IPS-18c (cell line): Measurements from ENCODE around the gene CLEC19A.

Experiments used
- H3K4me3 ChIP-seq: 2 replicates; pipeline ENCODE4 v1.7.0; 2013; ENCODE audit warnings: low read depth, mild to moderate bottlenecking, low read length, moderate library complexity; ENCODE audit not compliant: insufficient read depth
- H3K9me3 ChIP-seq: one replicate; pipeline ENCODE4 v1.6.1; 2013; ENCODE audit warnings: mild to moderate bottlenecking, low read length, moderate library complexity; ENCODE audit not compliant: control insufficient read depth, insufficient read depth

The CLEC19A gene

DNA sequence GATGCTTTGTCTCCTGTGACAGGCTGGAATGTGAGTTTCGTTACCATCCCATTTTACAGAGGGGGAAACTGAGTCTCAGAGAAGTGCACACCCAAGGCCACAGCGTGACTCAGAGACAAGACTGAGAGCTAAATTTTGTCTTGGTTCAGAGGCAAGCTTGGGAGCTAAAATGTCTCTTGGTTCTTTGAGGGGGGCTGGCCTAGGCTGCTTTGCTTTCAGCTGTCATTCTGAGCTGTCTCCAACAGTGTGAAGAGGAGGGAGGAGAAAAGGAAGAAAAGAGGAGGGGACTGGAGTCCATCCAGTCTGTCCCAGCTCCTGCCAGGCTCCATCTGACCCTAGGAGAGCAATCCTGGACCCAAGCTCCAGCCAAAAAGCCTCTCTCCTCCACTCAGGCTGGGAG lies at the start of gene CLEC19A:
Gene CLEC19A (plus strand): TSS at position 301 of the 400 bp plus-strand sequence. CDS start 121 bp downstream, outside the sequence.
- Histone ChIP-seq H3K9me3 (no peaks in the 10 kb centered on the region), H3K4me3 (no peak within 1 kb of the TSS)

DNA sequence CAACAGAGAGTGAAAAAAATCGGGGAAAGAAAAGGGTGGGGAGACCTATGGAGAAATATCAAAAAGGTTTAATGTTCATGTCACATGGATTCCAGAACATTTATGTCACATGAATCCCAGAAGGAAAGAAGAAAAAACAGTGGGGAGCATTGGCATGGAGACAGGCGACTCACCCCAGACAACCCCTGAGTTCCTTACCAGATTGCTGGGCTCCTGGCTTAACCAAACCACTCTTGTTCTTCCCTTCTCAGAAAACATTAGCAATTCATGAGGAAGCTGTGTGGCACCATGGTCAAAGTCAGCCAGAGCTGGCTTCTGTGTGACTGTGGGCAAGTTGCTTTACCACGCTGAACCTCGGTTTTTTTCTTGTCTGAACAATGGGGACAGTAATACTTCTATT lies 49.6 kb upstream of the CLEC19A start:
- Histone ChIP-seq H3K4me3 (no peak overlapping the region), H3K9me3 (no peaks in the 10 kb centered on the region)

DNA sequence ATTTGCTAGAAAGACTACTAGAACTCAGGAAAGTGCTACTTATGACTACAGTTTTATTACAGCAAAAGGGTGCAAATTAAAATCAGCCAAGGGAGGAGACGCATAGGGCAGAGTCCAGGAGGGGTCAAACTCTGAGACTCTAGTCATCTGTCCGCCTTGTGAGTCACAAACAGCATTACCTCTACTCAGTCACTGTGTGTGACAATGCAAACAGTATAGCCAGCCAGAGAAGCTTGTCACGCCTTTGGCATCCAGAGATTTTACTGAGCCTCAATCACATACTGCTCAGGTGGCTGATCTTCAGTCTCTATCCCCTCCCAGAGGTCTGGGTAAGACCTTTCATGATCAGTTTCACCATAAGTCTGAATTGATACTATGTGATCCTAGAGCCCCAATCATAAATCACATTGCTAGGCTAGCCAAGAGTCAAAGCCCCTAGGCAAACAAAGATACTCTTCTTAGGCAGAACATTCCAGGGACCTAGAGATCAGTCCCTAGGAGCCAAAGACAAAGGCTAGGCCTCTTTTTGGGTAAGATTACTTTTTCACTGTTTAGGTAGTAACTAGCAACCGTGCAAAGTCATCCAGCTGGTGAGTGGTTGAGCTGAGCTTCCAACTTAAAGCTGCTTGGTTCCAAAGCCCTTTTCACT lies 48.8 kb upstream of the CLEC19A start:
- Histone ChIP-seq H3K4me3 (no peak overlapping the region), H3K9me3 (no peaks in the 10 kb centered on the region)

DNA sequence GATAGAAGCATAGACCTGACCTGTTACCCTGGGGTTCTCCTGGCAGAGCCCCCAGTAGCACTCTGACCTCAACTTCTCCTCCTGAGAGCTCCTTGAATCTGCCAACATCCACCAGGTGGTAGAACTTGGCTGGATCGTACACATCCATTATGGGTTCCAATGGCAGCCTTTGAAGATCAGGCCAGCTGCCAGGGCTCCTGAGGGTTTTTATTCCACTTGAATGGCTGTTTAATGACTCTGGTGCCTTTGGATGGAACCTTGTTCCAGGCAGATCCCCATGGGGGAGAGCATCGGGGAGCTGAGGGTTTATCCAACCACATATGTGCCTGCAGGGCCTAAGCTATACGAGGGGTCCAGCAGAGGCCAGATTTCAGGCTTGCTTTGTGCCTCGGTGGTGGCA lies 47.1 kb upstream of the CLEC19A start:
- H3K9me3 ChIP-seq: no peaks in the 10 kb centered on the region
- no peak overlapping the region for H3K4me3 ChIP-seq

DNA sequence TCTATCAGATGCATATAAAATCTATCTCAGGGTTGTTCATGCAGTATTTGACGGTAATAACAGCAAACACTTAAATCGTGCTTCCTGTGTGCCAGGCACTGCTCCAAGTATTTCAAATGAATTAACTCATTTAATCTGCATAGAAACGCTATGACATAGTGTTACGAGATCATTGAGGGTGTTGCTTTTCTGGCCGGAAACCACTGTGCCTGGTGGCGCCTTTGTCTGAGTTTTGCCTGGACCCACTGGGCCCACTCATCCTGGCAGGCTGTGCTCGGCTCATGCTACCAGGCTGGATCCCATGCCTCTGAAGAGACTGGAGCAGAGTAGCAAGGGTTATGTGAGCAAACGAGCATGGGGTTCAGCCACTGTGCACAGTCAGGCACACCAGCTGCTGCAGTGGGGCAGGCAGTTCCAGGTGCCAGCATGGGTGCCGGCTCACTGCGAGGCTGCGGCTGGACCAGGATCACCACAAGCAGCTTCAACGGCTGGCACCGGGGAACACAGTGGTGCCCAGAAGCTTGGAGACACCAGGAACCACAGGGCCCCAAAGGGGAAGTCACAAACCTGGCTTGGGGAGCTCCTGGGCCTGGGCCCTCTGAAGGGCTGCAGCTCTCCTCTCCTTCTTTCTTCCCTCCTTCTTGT lies 45.9 kb upstream of the CLEC19A start:
- no peaks in the 10 kb centered on the region for H3K9me3 ChIP-seq
- H3K4me3 ChIP-seq: no peak overlapping the region

DNA sequence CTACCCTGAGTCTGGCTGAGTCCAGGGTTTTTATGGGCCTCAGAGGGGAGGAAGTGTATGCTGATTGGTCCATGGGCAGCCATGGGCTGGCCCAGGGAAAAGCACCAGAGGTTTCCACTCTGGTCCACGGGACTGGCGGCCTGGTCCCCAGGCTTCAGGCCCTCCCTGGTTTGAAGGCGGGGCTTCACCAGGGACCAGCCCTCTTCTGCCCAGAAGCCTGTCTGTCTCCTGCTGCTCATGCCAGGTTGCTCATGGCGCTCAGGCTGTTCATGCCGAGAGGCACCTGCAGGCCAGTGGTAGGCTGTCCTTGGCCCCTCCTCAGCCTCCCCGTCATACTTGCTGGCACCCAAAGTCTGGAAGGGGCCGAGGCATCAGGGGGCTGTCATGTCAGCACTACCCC lies 45.0 kb upstream of the CLEC19A start:
- Histone ChIP-seq H3K4me3 (no peak overlapping the region), H3K9me3 (no peaks in the 10 kb centered on the region)

DNA sequence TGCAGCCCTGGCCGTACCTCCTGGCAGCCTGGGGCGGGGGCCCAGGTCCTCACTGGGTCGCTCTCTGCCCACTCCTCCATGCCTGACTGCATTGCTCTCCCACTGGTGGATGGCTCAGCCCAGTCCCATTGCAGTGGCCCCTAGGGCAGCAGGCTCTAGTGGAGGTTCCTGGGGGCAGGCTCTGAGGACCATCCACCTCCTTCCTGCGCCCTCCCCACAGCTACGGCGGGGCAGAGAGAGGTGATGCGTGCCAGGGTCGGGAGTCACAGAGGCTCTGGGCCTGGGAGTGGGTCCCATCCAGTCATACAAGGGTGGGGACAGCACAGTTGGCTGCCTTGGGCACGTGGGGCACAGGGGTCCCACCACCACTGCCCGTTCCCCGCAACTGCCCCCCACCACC lies 44.0 kb upstream of the CLEC19A start:
- H3K4me3 ChIP-seq: no peak overlapping the region
- H3K9me3 ChIP-seq: no peaks in the 10 kb centered on the region

DNA sequence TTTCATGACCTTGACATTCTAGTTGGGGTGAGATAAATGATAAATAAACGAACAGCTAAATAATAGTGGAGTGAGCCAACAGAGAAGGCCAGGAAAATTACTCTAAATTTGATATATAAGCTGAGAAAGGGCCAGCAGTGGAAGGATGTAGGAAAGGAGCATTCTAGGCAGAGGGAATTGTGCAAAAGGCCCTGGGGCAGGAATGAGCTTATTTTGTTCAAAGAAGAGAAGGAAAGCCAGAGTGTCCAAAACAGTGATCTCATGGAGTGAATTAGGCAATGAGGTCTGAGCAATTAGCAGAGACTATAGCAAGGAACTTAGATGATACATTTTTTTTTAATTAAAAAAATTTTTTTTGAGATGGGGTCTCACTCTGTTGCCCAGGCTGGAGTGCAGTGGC lies 43.3 kb upstream of the CLEC19A start:
- H3K9me3 ChIP-seq: no peaks in the 10 kb centered on the region
- no peak overlapping the region for H3K4me3 ChIP-seq

DNA sequence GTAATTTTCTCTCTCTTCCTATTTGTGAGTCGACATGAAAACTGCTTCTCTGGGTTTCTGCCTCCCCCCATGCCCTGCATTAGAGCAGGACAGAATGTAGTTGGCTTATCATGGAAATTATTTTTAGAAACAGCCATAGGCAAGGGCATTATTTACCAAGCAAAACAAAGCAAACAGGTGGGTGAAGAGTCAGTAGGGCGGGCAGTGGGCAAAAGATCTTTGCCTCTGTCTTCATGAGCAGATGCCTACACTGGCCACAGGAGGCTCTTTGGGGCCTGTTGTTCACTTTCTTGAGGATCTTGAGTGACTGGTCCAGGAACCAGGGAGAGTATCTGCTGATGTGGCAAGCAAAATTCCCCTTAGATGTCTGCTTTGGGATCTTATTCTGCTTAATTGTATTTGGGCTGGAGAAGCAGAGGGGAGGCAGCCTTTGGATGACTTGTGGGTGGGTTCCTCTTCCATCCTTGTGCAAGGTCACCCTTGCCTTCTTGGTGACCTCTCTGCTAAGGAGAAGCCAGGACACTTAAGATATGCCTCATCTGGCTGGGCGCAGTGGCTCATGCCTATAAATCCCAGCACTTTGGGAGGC lies 42.5 kb upstream of the CLEC19A start:
- H3K4me3 ChIP-seq: no peak overlapping the region

DNA sequence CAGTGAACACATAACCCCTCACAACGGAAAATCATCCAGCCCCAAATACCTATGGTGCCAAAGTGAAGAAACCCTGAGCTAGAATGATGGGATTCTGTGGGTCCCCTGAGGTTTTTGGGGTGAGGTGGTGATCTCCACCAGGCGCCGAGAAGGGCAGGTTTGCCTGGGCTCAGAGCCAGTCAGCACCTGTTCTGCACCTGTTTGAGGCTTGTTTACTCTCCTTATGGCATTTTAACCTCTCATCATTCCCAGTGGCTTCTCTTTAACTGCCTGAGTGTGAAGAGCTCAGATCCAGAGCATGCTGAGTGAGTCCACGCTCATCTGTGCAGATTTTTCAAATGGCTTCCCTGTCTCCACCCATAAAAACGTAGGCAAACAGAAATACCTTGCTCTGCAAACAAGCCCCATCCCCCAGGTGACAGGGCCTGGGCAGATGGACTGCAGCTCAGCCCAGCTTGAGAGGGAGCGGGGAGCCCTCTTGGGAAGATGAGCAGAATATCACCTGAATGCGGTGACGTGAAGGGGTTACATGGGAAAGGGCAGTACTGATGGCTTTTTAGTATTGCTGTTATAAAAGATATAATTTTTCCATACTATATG lies 40.1 kb upstream of the CLEC19A start:
- no peaks in the 10 kb centered on the region for H3K9me3 ChIP-seq
- H3K4me3 ChIP-seq: no peak overlapping the region

More for the DNA sequence above, 42.5 kb upstream of the CLEC19A start:
- no peaks in the 10 kb centered on the region for H3K9me3 ChIP-seq

DNA sequence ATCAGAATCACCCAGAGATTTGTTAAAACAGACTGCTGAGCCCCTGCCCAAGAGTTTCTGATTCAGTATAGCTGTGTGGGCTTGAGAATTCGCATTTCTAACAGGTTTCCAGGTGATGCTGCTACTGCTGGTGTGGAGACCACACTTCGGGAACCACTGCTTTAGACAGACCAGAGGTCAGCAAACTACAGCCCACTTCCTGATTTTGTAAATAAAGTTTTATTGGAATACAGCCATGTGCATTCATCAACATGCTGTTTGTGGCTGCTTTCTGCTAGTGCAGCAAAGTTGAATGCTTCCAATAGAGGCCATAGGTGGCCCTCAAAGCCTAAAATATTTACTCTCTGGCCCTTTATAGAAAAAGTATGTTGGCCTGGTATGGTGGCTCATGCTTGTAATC lies 32.6 kb upstream of the CLEC19A start:
- Histone ChIP-seq H3K9me3 (no peaks in the 10 kb centered on the region), H3K4me3 (no peak overlapping the region)

DNA sequence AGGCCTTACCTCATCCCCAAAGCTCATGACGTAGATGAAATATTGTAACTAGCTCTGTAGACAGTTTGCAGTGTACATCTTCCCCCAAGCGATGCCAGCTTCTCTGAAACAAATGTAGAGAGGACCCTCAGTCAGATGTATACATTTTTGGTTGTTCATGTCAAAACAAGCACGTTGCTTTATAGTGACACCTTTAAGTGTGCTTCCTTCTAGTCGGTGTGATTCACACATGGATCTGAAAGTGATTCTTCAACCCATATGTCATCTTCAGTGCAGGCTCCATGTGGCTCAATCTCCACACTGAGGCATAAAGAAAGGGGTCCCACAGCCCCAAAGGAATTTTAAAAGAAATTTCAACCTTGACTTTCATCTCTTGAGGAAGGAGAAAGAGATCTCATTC lies 30.9 kb upstream of the CLEC19A start:
- Histone ChIP-seq H3K9me3 (no peaks in the 10 kb centered on the region), H3K4me3 (no peak overlapping the region)

DNA sequence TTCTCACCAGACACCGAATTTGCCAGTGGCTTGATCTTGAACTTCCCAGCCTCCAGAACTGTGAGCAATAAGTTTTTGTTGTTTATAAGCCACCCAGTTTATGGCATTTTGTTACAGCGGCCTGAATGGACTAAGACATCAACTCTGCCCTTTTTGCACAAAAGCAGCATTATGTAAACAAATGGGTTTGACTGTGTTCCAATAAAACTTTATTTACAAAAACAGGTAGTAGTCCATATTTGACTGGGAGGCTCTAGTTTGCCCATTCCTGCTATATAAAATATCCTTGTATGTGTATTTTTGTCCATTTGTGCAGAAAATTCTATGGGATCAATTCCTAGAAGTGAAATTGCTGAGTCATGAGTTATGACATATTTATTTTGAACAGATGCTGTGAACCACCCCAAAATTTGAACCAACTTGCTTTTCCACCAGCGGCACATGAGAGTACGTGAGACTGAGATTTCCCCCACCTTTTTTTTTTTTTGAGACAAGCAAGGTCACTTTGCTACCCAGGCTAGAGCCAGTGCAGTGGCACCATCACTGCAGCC lies 21.3 kb upstream of the CLEC19A start:
- H3K4me3 ChIP-seq: no peak overlapping the region
- H3K9me3 ChIP-seq: peaks cover 2% of the 10 kb centered on the region

DNA sequence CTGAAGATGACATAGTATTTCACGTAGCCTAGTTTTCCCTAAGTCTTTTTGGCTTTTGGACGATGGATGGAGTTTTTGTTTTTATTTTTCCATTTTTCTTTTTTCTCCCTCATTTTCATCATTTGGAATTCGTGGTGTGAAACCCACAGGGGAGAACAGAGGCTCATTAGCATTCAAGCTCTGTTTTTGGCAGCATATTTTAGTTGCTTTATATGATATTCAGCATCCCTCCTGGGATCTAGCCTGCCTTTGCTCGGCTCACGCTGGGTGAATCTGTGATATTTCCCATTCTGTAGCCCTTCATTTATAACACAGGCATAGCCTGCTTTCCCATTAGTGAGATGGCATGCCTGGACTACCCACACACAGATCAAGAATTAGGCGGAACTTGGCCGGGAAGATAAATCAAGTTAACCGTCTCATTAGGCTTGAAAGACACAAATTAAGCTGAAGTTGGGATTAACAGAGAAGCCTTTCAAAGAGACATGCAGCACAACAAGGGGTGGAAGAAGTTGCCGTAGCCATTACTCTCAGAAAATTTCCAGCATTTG lies 20.1 kb upstream of the CLEC19A start:
- no peak overlapping the region for H3K4me3 ChIP-seq
- peaks cover 2% of the 10 kb centered on the region for H3K9me3 ChIP-seq

DNA sequence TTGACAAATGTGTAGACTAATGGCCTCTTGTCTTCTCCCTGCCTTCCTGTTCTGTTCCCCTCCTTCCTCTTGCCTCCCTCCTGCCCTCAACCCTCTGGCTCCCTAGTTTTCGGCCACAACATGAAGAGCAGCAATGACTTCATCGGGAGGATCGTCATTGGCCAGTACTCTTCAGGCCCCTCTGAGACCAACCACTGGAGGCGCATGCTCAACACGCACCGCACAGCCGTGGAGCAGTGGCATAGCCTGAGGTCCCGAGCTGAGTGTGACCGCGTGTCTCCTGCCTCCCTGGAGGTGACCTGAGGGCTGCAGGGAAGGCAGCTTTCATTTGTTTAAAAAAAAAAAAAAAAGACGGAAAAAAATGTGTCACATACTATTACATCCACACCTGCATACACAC lies 18.8 kb upstream of the CLEC19A start:
- no peak overlapping the region for H3K4me3 ChIP-seq
- peaks cover 2% of the 10 kb centered on the region for H3K9me3 ChIP-seq

DNA sequence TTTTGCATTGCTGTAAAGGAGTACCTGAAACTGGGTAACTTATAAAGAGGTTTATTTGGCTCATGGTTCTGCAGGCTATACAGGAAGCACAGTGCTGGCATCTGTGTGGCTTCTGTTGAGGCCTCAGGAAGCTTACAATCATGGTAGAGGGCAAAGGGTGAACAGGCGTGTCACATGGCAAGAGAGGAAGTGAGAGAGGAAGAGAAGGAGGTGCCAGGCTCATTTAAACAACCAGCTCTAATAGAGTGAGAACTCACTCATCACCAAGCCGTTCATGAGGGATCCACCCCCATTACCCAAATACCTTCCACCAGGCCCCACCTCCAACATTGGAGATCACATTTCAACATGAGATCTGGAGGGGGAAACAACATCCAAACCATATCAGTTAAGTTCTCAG lies 16.4 kb upstream of the CLEC19A start:
- H3K9me3 ChIP-seq: peaks cover 2% of the 10 kb centered on the region
- H3K4me3 ChIP-seq: no peak overlapping the region

DNA sequence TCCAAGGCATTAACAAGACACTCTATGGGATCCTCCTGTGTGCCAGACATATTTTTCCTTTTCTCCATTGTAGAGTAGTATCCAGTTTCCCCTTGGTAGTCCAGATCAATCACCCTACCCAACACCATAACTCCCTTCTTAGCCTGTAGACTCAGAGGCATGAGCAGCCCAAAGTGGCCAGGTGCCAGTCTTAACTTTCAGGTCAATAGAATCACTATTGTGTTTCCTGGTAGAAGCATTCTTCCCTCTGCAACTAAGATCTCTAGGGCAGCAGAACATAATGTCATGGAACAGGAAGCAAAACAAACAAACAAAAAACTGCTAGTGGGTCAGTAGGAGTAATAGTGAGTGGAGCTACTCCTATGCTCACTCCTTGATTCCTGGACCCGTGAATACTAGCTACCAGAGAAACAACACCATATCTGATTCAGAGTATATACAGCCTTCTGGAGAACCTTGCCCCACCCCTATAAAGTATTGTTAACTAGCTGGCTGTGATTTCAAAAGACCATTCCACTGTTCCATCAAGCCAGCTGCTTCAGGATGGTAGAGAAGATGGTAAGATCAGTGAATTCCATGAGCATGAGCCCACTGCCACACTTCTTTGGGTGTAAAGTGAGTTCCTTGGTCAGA lies 11.2 kb upstream of the CLEC19A start:
- H3K4me3 ChIP-seq: no peak overlapping the region
- H3K9me3 ChIP-seq: no peaks in the 10 kb centered on the region
